Testis (tissue), 3 donors: Measurements from ENCODE around the gene PYY. TPM values are rescaled to one million over a fixed set of nuclear protein-coding genes. Genes with fewer than 3 reads are reported as not detected.
"Not testable (repeated sequence)": the region's sequence is repeated elsewhere in the genome, so short reads cannot be mapped to it uniquely, and the experiment has no call there.

Experiments
- DNase-seq: peaks from one replicate; pipeline ENCODE4 v3.0.0-alpha.2; 2019
- H3K27ac ChIP-seq, 2 donors: fragments of 200-600 bp; sonication (generic); one replicate each; pipeline ENCODE4 v1.5.1; 2019
- H3K27me3 ChIP-seq: fragments of 200-600 bp; sonication (generic); one replicate; pipeline ENCODE4 v1.5.1; 2019
- H3K36me3 ChIP-seq: fragments of 200-600 bp; sonication (generic); one replicate; pipeline ENCODE4 v1.5.1; 2017; ENCODE audit warnings: low read depth; ENCODE audit errors: missing control alignments
- H3K4me1 ChIP-seq: fragments of 200-600 bp; sonication (generic); one replicate; pipeline ENCODE4 v1.5.1; 2019
- H3K4me3 ChIP-seq, 2 donors: fragments of 200-600 bp; sonication (generic); one replicate each; pipeline ENCODE4 v1.5.1; 2017 to 2019
- H3K9me3 ChIP-seq: fragments of 200-600 bp; sonication (generic); one replicate; pipeline ENCODE4 v1.5.1; 2017
- CTCF ChIP-seq, 3 experiments: fragments of 450-650 bp in 2 of 3; fragments of 200-600 bp in 1 of 3; sonication (generic) in 1 of 3; IDR thresholded peaks; one replicate each; pipeline ENCODE4 v1.5.1; 2016 to 2019; ENCODE audit warnings: antibody characterized with exemption in 3 of 3, mild to moderate bottlenecking in 2 of 3, moderate library complexity in 1 of 3
- POLR2A ChIP-seq: fragments of 450-650 bp; IDR thresholded peaks from one replicate; pipeline ENCODE4 v1.6.1; 2017; ENCODE audit warnings: antibody characterized with exemption, mild to moderate bottlenecking, moderate library complexity
- WGBS, 2 donors: methylation state at CpG; one replicate each; pipeline ENCODE4 v1.1.5; 2018; 5-methylcytosine and 5-hydroxymethylcytosine counted together
- intact Hi-C: fragments of 100-400 bp; cut with DNase I; formaldehyde crosslinking; loops from one replicate; pipeline ENCODE4 v1.15.1; 2023; ENCODE audit warnings: low total_unique reads
- polyA plus RNA-seq: library from polyadenylated mRNA; stranded (reverse); fragments of 350-450 nt; fragmentation: Illumina TruSeq; extraction: RNeasy Lipid Tissue Mini Kit (QIAGEN cat#74804); gene quantifications from one replicate; pipeline ENCODE4 v1.2.3, GENCODE V29; 2014; ENCODE audit warnings: low read depth, low replicate concordance; ENCODE audit not compliant: insufficient read depth
- total RNA-seq, 2 donors: library from RNA; depleted of rRNA; stranded (reverse); fragments of >200 nt; gene quantifications; one replicate each; pipeline ENCODE4 v1.2.3, GENCODE V29; 2016

Gene PYY
- total and polyA plus RNA-seq, 3 donors from 2014 or later: 0.37 to 1.5 TPM; not detected in 1

GRCh38 chr17:44000141-44000860, 46.6 kb upstream of the PYY start:
- DNase-seq: no peak
- TF ChIP-seq POLR2A (no peak), CTCF (IDR thresholded peaks at IDR 0.05) (no peak)
- Histone ChIP-seq H3K27me3 (no peaks in the 10 kb centered on the region), H3K9me3 (no peaks in the 10 kb centered on the region), H3K4me3 (no peak overlapping the region), H3K27ac (no peak overlapping the region), H3K36me3 (no peaks in the 10 kb centered on the region), H3K4me1 (peaks cover 5% of the 10 kb centered on the region)
- intact Hi-C loops: no loop called here
- 90 to 93% methylated on average over 12 of the region's 12 CpGs for WGBS, 2 donors

DNA sequence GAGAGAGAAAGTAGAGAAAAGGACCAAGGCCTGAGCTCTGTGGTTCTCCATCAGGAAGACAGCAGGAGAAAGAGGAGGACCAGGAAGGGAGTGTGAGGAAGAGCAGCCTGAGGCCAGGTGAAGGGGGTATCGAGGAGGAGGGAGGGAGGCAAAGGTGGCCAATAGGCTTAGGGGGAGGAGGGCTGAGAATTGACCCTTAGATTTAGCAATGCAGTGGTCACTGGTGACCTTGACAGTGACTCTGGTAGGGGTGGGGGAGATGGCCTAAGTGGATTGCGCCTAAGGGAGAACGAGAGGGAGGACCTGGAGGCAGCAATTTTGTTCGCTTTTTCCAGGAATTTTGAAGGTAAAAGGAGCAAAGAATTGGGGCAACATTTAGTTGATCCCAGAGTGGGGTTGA, 45.3 kb upstream of the PYY start:
- TF ChIP-seq CTCF (IDR thresholded peaks at IDR 0.05) (no peak), POLR2A (no peak)
- intact Hi-C loops: no loop called here
- DNase-seq: no peak
- Histone ChIP-seq H3K36me3 (no peaks in the 10 kb centered on the region), H3K4me1 (peaks cover 11% of the 10 kb centered on the region), H3K9me3 (no peaks in the 10 kb centered on the region), H3K27ac (no peak overlapping the region), H3K4me3 (no peak overlapping the region), H3K27me3 (no peaks in the 10 kb centered on the region)
- 80 to 84% methylated on average over 4 of the region's 4 CpGs for WGBS, 2 donors

DNA sequence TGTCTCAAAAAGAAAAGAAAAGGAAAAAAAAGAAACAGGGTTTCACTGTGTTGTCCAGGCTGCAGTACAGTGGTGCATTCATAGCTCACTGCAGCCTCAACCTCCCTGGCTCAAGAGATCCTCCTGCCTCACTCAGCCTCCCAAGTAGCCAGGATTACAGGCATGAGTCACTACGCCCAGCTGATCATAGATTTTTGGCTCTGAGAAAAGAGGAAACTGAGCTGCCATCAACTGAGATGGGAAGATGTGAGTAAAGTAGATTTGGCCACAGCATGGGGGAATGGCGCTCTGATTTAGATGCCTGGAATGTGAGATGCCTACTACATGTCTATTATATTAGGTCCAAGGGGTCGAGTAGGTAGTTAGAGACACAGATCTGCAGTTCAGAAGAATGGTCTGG, 44.8 kb upstream of the PYY start:
- DNase-seq: no peak
- H3K27me3 ChIP-seq: no peaks in the 10 kb centered on the region
- H3K4me3 ChIP-seq: no peak overlapping the region
- 92 to 95% methylated on average over 3 of the region's 3 CpGs for WGBS, 2 donors
- no peaks in the 10 kb centered on the region for H3K36me3 ChIP-seq
- TF ChIP-seq CTCF (IDR thresholded peaks at IDR 0.05): no peak
- TF ChIP-seq POLR2A: no peak
- no peak overlapping the region for H3K27ac ChIP-seq
- intact Hi-C loops: no loop called here
- H3K4me1 ChIP-seq: peaks cover 11% of the 10 kb centered on the region
- H3K9me3 ChIP-seq: no peaks in the 10 kb centered on the region

DNA sequence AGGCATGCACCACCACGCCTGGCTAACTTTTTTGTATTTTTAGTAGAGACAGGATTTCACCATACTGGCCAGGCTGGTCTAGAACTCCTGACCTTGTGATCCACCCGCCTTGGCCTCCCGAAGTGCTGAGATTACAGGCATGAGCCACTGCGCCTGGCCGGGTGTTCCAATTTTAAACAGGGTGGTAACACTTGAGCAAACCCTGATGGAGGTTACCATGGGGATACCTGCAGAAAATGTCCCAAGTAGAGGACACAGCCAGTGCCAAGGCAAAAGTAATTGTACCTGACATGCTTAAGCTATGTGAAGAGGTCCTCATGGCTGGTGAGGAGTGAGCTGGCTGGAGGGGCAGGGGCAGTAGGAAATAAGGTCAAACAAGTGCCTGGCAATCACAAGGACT, 43.4 kb upstream of the PYY start:
- DNase-seq, intact Hi-C loops, H3K27me3 ChIP-seq, H3K4me3 ChIP-seq, H3K9me3 ChIP-seq, H3K27ac ChIP-seq, H3K36me3 ChIP-seq: not testable (repeated sequence)
- WGBS, 2 donors: 87 to 94% methylated on average over 5 of the region's 5 CpGs
- peaks cover 11% of the 10 kb centered on the region for H3K4me1 ChIP-seq

- intact Hi-C loops: no loop called here
- Histone ChIP-seq H3K4me1 (peaks cover 11% of the 10 kb centered on the region), H3K36me3 (no peaks in the 10 kb centered on the region), H3K9me3 (no peaks in the 10 kb centered on the region), H3K27me3 (no peaks in the 10 kb centered on the region), H3K27ac (no peak overlapping the region), H3K4me3 (peak overlapping the region; percentile 36 to 57)
- 9 to 18% methylated on average over 12 of the region's 12 CpGs for WGBS, 2 donors
- DNase-seq: no peak
- TF ChIP-seq POLR2A: no peak
Observed at GRCh38 chr17:43995150-43995471, 41.4 kb upstream of the PYY start.
